Stimulated activated CD4-positive, alpha-beta T cell treated with anti-CD3 and anti-CD28 coated beads, Interleukin-2, amount 100 ng/mL, for 4 hours (primary cell): ENCODE results near the gene PAIP2B.
"Not testable (repeated sequence)": the region's sequence is repeated elsewhere in the genome, so short reads cannot be mapped to it uniquely, and the experiment has no call there.

Experiments
- DNase-seq: peaks from one replicate; pipeline ENCODE4 v3.0.0-alpha.2; 2020; ENCODE audit warnings: low read depth

PAIP2B gene

DNA sequence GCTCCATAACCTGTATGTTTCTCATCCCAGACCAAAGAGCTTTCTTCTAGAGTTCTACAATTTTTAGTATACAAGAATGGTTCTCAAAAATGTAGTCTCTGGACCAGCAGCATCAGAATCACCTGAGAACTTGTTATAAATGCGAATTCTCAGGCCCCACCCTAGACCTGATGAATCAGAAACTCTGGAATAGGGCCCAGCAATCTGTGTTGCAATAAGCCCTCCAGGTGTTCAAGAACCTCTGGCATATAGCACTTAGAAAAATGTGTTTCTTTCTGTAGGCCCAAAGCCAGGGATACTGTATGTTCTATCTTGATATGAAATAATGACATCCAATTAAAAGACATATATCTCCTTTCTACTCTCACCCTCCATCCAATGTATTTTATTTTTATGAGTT, 10.4 kb downstream of the PAIP2B start:
- no peak for DNase-seq

- DNase-seq: no peak
Measured at GRCh38 chr2:71215447-71215846, 11.5 kb downstream of the PAIP2B start.

GRCh38 chr2:71212336-71212735, 14.6 kb downstream of the PAIP2B start:
- DNase-seq: no peak

GRCh38 chr2:71210292-71210691, 16.6 kb downstream of the PAIP2B start:
- no peak for DNase-seq

- no peak for DNase-seq
Measured at GRCh38 chr2:71208756-71209155, 18.1 kb downstream of the PAIP2B start.

GRCh38 chr2:71207601-71208000, 19.3 kb downstream of the PAIP2B start:
- no peak for DNase-seq

- no peak for DNase-seq
Measured at GRCh38 chr2:71206271-71206670, 20.6 kb downstream of the PAIP2B start.

GRCh38 chr2:71191570-71191943, 35.3 kb downstream of the PAIP2B start:
- no peak for DNase-seq

DNA sequence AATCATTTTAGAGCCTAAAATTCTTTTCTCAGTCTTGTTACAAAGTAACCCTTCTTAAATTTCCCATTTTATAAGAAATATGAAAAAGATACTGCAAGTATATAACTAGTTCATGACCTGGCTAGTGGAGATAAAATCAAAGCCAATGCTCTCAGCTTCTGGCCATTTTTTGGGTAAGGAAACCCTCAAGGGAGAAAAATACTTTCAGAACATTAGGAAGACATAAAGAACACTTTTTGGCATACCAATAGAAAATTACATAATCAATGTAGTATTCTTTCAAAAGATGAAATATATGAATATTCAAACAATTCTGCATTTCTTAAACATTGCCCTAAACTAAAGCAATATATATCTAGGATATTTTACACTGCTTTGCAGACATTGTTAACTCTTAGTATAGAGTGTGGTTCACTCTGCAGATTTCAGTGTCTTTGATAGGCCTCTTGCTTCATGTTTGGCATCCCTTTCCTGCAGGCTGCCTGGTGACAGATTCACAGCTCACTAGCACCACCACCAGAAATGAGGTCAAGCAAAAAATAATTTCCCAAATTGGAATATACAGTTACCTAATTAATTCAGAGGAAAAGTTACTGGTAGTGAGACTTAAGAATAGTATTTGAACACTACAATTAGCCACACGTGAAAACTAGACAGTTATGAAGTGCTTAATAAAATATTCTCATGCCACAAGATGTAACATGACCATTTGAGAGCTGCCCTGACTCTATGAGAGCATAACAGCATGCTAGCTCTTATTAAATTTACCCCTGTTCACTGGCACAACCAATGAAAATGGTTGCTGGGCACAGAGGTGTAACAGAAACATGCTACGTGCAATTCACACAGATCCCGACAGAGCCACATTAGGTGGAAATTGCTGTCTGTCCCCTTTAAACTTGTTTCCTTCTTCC, 36.0 kb downstream of the PAIP2B start:
- DNase-seq: no peak

GRCh38 chr2:71187589-71187988, 39.3 kb downstream of the PAIP2B start:
- no peak for DNase-seq

- DNase-seq: no peak
Measured at GRCh38 chr2:71186973-71187372, 39.9 kb downstream of the PAIP2B start.

DNA sequence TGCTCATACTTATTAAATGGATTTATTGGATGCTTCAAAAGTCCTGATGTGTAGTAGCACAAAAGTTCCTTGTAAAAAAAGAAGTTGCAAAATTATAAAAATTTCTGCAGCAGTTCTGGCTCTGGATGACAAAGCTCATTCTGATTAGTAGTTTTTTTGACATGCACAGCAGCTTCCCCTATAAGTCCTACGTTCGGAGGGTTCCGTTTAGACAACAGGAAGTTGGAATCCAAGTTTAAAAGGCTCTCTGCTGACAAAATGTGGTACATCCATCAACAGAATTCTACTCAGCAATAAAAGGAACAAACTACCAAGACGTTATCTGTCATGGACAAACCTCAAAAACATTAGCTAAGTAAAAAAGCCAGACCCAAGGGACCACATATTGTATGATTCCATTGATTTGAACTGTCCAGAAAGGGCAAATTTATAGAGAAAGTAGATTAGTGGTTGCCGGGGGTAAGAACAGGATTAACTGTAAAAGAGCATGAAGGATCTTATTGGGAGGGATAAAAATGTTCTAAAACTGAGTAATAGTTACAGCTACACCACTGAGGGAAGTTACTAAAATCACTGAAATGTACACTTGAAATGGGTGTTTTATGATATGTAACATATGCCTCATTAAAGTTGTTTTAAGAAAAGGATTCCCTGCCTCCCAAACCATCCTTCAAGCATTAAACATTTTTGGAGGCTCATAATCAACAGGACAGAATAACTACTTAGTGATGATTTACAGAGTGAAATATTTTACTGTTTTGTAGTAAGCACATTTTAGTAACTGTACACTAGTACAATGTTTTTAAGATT, 43.4 kb downstream of the PAIP2B start:
- DNase-seq: not testable (repeated sequence)

DNA sequence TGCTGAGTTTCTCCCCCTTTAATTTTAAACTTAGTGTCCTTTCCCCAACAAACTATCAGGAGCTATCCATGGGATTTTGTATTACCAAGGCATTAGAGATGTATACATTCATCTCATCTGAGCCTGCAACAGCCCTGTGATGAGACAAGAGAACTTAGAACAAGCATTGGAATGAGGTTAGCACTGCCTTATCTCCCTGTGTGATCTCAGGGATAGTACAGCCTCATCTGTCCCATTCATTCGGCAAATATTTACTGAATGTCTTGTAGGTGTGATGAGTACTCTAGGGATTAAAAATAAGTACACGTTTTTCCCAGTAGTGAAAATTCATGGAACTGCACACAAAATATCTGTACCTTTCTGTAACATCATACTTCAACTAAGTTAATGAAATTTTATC, 45.6 kb downstream of the PAIP2B start:
- no peak for DNase-seq

DNA sequence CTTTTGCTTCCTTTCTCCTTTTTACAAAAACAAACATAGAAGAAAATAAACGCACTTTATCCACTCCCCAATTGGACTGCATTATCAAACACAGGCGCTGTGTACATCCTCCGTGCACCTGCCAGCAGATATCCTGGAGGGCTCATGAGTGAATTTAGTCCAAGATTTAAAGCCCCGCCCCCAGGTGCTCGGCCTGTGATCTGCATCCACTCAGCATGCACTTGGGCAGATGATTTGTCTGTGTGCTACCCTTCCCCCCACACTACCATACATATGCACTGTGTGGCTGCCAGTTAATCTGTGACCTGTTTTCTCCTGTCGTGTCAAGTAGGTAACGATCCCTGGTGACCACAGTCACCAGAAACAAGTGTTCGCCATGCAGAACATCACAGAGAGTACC, 48.1 kb downstream of the PAIP2B start:
- not testable (repeated sequence) for DNase-seq

DNA sequence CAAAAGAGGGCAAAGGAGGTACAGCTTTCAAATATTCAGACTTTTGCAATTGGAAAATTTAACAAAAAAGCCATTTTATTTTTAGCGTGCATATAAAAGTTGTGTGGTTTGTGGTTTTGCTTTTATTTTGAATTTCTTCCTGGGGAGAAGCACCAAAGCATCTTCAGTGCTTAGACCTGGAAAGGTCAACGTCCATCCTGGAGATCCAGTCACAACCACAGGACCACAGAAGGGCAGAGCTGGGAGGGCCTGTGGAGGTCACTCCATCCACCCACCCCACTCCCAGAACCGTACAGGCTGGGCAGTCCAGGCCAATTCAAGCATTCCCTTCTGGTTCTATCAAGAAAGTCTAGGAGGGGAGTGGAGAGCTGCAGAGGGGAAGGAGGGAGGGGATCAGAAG, 52.7 kb downstream of the PAIP2B start:
- DNase-seq: no peak

DNA sequence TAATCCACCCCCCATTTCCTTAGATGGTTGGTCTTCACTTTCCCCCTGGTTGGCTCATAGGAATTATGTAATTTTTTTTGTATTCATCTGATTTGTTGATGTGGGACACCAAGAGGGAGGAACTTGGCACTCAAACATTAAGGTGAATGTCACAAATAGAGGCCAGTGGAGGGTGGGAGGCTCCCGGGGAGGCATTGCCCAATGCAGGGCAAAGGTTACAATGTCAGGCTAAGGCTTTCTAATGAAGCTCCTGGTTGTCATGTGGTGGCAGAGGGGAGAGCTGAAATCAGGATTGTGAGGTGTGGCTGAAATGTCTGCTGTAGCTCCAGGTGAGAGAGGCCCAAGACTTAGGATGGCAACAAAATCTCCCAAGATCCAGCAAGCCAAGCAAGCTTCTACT, 53.8 kb downstream of the PAIP2B start:
- no peak for DNase-seq

GRCh38 chr2:71166812-71167211, 60.1 kb downstream of the PAIP2B start:
- DNase-seq: no peak

DNA sequence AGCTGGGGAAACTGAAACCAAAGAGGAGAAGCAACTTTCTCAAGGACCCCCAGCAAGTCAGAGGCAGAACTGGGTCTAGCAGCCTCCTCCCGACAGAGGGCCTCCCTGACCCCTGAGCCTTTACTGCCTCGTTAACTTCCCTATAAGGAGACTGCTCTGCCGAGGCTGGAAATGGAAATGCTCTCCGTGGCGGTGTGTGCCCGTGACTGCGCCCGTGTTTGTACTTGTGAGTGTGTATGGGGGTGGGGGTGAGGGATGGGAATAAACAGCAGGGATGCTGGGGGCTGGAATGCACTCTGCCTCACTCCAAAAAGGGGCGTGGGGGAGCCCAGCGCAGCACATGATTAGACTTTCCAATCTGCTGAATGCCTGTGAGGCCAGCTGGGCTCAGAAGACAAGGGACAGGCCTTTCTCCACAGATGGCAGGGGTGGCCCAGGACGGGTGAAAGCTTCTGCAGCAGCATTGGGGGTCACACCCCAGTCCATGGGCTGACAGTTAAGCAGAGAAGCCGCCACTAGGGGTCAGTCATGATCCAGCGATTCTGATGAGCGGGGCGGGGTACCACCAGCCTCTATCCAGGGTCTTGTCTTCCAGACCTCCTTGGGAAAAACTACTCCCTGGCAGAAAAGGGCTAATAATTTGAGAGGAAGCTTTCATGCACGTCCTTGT, 69.6 kb downstream of the PAIP2B start:
- DNase-seq: peak; percentile 32

- no peak for DNase-seq
Measured at GRCh38 chr2:71156573-71156972, 70.3 kb downstream of the PAIP2B start.

- no peak for DNase-seq
Measured at GRCh38 chr2:71155846-71156245, 71.1 kb downstream of the PAIP2B start.

DNA sequence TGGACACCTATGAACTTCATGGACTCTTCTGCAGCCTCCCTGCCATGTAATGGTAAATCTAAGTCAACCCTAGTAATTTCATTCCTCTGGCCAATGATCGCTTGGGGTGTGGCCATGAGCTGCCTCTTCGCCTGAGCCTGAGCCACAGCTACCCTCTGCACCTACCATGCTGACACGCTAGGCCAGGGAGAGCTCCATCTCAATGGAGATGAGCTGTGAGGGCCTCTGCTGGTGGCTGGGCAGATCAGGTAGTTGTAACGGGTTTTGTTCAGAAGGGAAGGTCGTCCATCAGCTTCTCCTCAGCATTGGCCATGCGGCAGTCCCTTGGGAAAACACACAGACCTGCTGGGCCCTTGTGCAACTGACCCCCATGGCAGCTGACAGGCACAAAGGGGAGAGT, 72.1 kb downstream of the PAIP2B start:
- DNase-seq: no peak

- DNase-seq: no peak
Measured at GRCh38 chr2:71154279-71154678, 72.6 kb downstream of the PAIP2B start.
